MM.1S (cell line): ENCODE measurements around the gene CRHBP.

Experiments used
- DNase-seq: peaks from one replicate; pipeline ENCODE4 v3.0.0-alpha.2; 2015
- H2AFZ ChIP-seq: fragments of 300-600 bp; sonication (generic); 2 replicates; pipeline ENCODE4 v1.6.0; 2016; ENCODE audit warnings: antibody characterized with exemption, low read length
- H3F3A ChIP-seq: fragments of 300-600 bp; sonication (generic); 2 replicates; pipeline ENCODE4 v1.6.1; 2016; ENCODE audit warnings: mild to moderate bottlenecking, antibody characterized with exemption, low read length, moderate library complexity, mixed read lengths; ENCODE audit not compliant: insufficient read depth
- H3K27ac ChIP-seq: fragments of 300-600 bp; sonication (generic); 2 replicates; pipeline ENCODE4 v1.5.1; 2016; ENCODE audit warnings: mild to moderate bottlenecking, low read length
- H3K27me3 ChIP-seq: fragments of 300-600 bp; sonication (generic); replicated peaks from 2 replicates; pipeline ENCODE4 v1.6.0; 2016; ENCODE audit warnings: low read length; ENCODE audit not compliant: insufficient read depth
- H3K36me3 ChIP-seq: fragments of 300-600 bp; sonication (generic); replicated peaks from 2 replicates; pipeline ENCODE4 v1.6.1; 2016; ENCODE audit warnings: mild to moderate bottlenecking, low read length, mixed read lengths; ENCODE audit not compliant: insufficient read depth
- H3K4me1 ChIP-seq: fragments of 300-600 bp; sonication (generic); 2 replicates; pipeline ENCODE4 v1.6.1; 2016; ENCODE audit warnings: low read length, mixed read lengths
- H3K4me2 ChIP-seq: fragments of 300-600 bp; sonication (generic); 2 replicates; pipeline ENCODE4 v1.6.0; 2016; ENCODE audit warnings: low read depth, low read length
- H3K4me3 ChIP-seq: fragments of 300-600 bp; sonication (generic); 2 replicates; pipeline ENCODE4 v1.5.1; 2016; ENCODE audit warnings: low read length, mixed read lengths
- H3K79me2 ChIP-seq: fragments of 300-600 bp; sonication (generic); 2 replicates; pipeline ENCODE4 v1.6.1; 2016; ENCODE audit warnings: mixed run types, low read length, mixed read lengths
- H3K9ac ChIP-seq: fragments of 300-600 bp; sonication (generic); 2 replicates; pipeline ENCODE4 v1.6.1; 2016; ENCODE audit warnings: low read length, mixed read lengths
- H3K9me2 ChIP-seq: fragments of 300-600 bp; sonication (generic); replicated peaks from 2 replicates; pipeline ENCODE4 v1.6.1; 2016; ENCODE audit warnings: mild to moderate bottlenecking, low read length, mixed read lengths; ENCODE audit not compliant: insufficient read depth
- H3K9me3 ChIP-seq: fragments of 300-600 bp; sonication (generic); replicated peaks from 2 replicates; pipeline ENCODE4 v1.6.1; 2016; ENCODE audit warnings: mild to moderate bottlenecking, low read length, mixed read lengths; ENCODE audit not compliant: insufficient read depth
- H4K20me1 ChIP-seq: fragments of 300-600 bp; sonication (generic); 2 replicates; pipeline ENCODE4 v1.6.1; 2016; ENCODE audit warnings: mild to moderate bottlenecking, low read length, moderate library complexity, mixed read lengths; ENCODE audit not compliant: insufficient read depth
- CTCF ChIP-seq: fragments of 300-600 bp; sonication (generic); IDR thresholded peaks from 2 replicates; pipeline ENCODE4 v1.5.1; 2016; ENCODE audit warnings: antibody characterized with exemption, low read length, mixed read lengths
- EZH2 ChIP-seq: fragments of 300-600 bp; sonication (generic); optimal IDR thresholded peaks from 2 replicates; pipeline ENCODE3; 2017; ENCODE audit warnings: low read depth, mild to moderate bottlenecking, antibody characterized with exemption, low read length, mixed read lengths
- EZH2phosphoT487 ChIP-seq: fragments of 300-600 bp; sonication (generic); IDR thresholded peaks from 2 replicates; pipeline ENCODE4 v1.6.1; 2018; ENCODE audit warnings: antibody characterized with exemption, low read length

The CRHBP gene

DNA sequence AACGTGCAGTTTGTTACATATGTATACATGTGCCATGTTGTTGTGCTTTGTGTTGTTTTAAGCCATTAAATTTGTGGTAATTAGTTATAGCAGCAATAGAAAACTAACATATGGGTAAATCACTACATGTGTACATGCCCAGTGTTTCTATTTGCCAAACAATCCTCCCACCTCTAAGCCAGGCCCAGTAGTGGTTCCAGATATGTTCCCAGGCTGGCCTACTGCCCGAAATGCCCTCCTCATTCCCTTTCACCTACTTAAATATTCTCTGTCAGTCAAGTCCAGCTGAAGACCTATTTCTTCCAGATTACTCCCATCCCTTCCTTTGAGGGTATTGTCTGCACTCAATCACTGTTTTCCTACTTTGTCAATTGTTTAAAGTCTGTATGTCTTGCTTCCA, 53.3 kb downstream of the CRHBP start:
- Histone ChIP-seq H3K9ac (no peak overlapping the region), H3K27me3 (no peaks in the 10 kb centered on the region), H3K79me2 (no peaks in the 10 kb centered on the region), H3K9me2 (no peaks in the 10 kb centered on the region), H3K4me2 (no peak overlapping the region), H4K20me1 (no peaks in the 10 kb centered on the region), H2AFZ (no peak overlapping the region), H3K4me3 (no peak overlapping the region), H3K9me3 (no peaks in the 10 kb centered on the region), H3K36me3 (no peaks in the 10 kb centered on the region), H3K27ac (no peak overlapping the region), H3K4me1 (peaks cover 2% of the 10 kb centered on the region; the same call in 1 of the 2 replicates), H3F3A (no peaks in the 10 kb centered on the region)
- no peak for TF ChIP-seq EZH2
- DNase-seq, result no peak

GRCh38 chr5:77008413-77008812, 55.6 kb downstream of the CRHBP start:
- Histone ChIP-seq H3K36me3 (no peaks in the 10 kb centered on the region), H3F3A (no peaks in the 10 kb centered on the region), H3K9ac (no peak overlapping the region), H2AFZ (no peak overlapping the region), H4K20me1 (no peaks in the 10 kb centered on the region), H3K4me1 (no peaks in the 10 kb centered on the region), H3K27me3 (no peaks in the 10 kb centered on the region), H3K4me3 (no peak overlapping the region), H3K4me2 (no peak overlapping the region), H3K27ac (no peak overlapping the region), H3K9me2 (no peaks in the 10 kb centered on the region), H3K79me2 (no peaks in the 10 kb centered on the region), H3K9me3 (no peaks in the 10 kb centered on the region)
- TF ChIP-seq CTCF (no peak), EZH2phosphoT487 (no peak), EZH2 (no peak)
- DNase-seq, result no peak

DNA sequence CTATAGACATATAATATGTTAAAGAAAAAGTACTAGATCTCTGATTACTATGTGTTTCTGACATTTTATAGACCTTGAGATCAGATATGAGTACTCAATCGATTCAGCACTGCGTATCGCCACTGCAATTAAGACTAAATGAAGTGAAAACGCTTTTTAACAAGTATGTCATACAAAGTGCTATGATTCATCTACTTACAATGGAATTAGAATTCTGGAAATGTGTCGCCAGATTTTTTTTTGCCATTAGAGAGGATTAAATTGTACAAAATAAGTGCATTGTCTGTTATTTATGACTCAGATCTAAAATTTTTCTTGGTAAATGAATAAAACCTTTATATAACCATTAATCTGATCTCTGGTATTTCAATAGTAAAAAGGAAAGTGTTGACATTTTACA, 57.4 kb downstream of the CRHBP start:
- Histone ChIP-seq H3K4me1 (no peaks in the 10 kb centered on the region), H2AFZ (no peak overlapping the region), H3F3A (no peaks in the 10 kb centered on the region), H3K36me3 (no peaks in the 10 kb centered on the region), H3K4me2 (no peak overlapping the region), H3K9me3 (no peaks in the 10 kb centered on the region), H3K9ac (no peak overlapping the region), H3K4me3 (no peak overlapping the region), H4K20me1 (no peaks in the 10 kb centered on the region), H3K27me3 (no peaks in the 10 kb centered on the region), H3K27ac (no peak overlapping the region), H3K79me2 (no peaks in the 10 kb centered on the region), H3K9me2 (no peaks in the 10 kb centered on the region)
- TF ChIP-seq CTCF (no peak), EZH2phosphoT487 (no peak), EZH2 (no peak)
- no peak for DNase-seq

- Histone ChIP-seq H3K9me2 (no peaks in the 10 kb centered on the region), H2AFZ (no peak overlapping the region), H3K9ac (no peak overlapping the region), H3K79me2 (no peaks in the 10 kb centered on the region), H3K9me3 (no peaks in the 10 kb centered on the region), H3K4me2 (no peak overlapping the region), H3K27me3 (no peaks in the 10 kb centered on the region), H3K27ac (no peak overlapping the region), H3K4me1 (no peaks in the 10 kb centered on the region), H3F3A (no peaks in the 10 kb centered on the region), H3K36me3 (no peaks in the 10 kb centered on the region), H4K20me1 (no peaks in the 10 kb centered on the region), H3K4me3 (no peak overlapping the region)
- TF ChIP-seq CTCF, result no peak
- no peak for TF ChIP-seq EZH2
- no peak for DNase-seq
Measured at GRCh38 chr5:77011498-77011897, 58.7 kb downstream of the CRHBP start.
